IMR-90 (cell line): ENCODE measurements around the gene RALGPS1. TPM values are rescaled to one million over a fixed set of nuclear protein-coding genes. Genes with fewer than 3 reads are reported as not detected.

Experiments
- ATAC-seq: fragments of 200-7000 bp; cut with Tn5 transposase; 2 replicates; pipeline ENCODE4 v1.9.1; 2020; ENCODE audit warnings: low read depth, mild to moderate bottlenecking, moderate library complexity
- BruUV-seq: library from RNA; stranded (reverse); fragments of 400-500 nt; replicated peaks from 2 replicates; lab custom pipeline; 2021; lab: Mats Ljungman, UMichigan
- CTCF ChIA-PET: fragments of 300-600 bp; formaldehyde crosslinking; extraction: SDS; loops from one replicate; lab custom pipeline; 2021; ENCODE audit warnings: antibody characterized with exemption; lab: Yijun Ruan, JAX
- POLR2A ChIA-PET: fragments of 300-600 bp; sonication (Branson Sonifier 250); formaldehyde crosslinking; loops from one replicate; lab custom pipeline; 2022; ENCODE audit warnings: antibody characterized with exemption; ENCODE audit not compliant: unreplicated experiment; lab: Charles Lee
- DNase-seq: peaks from one replicate; pipeline ENCODE4 v3.0.0; 2013
- H2AFZ ChIP-seq: replicated peaks from 2 replicates; pipeline ENCODE3; 2013; ENCODE audit warnings: low read length, mild to moderate bottlenecking; ENCODE audit not compliant: poor library complexity
- H2AK5ac ChIP-seq: 2 replicates; pipeline ENCODE4 v1.6.1; 2013; ENCODE audit warnings: low read depth, low read length, inconsistent platforms
- H2AK9ac ChIP-seq: replicated peaks from 2 replicates; pipeline ENCODE3; 2013; ENCODE audit warnings: mild to moderate bottlenecking, low read depth, low read length, moderate library complexity; ENCODE audit not compliant: poor library complexity
- H2BK120ac ChIP-seq: 2 replicates; pipeline ENCODE4 v1.6.1; 2013; ENCODE audit warnings: low read depth, low read length, inconsistent platforms
- H2BK15ac ChIP-seq: 3 replicates; pipeline ENCODE4 v1.6.1; 2013; ENCODE audit warnings: low read depth, low read length, inconsistent platforms
- H2BK20ac ChIP-seq: 2 replicates; pipeline ENCODE4 v1.6.1; 2013; ENCODE audit warnings: low read depth, mild to moderate bottlenecking, inconsistent platforms, low read length, moderate library complexity
- H2BK5ac ChIP-seq: 2 replicates; pipeline ENCODE4 v1.6.1; 2013; ENCODE audit warnings: mild to moderate bottlenecking, low read depth, low read length, inconsistent platforms; ENCODE audit not compliant: poor library complexity, severe bottlenecking
- H3K14ac ChIP-seq: replicated peaks from 2 replicates; pipeline ENCODE4 v1.6.1; 2013; ENCODE audit warnings: low read depth, low read length, inconsistent platforms
- H3K18ac ChIP-seq: 2 replicates; pipeline ENCODE4 v1.6.1; 2013; ENCODE audit warnings: low read depth, low read length, control low read depth
- H3K23ac ChIP-seq: 2 replicates; pipeline ENCODE4 v1.6.1; 2013; ENCODE audit warnings: low read depth, low read length, inconsistent platforms
- H3K27ac ChIP-seq: 2 replicates; pipeline ENCODE4 v1.5.1; 2013; ENCODE audit warnings: mild to moderate bottlenecking, control low read depth, low read length; ENCODE audit not compliant: insufficient read depth
- H3K27me3 ChIP-seq: 2 replicates; pipeline ENCODE4 v1.6.1; 2013; ENCODE audit warnings: low read length; ENCODE audit not compliant: control insufficient read depth, insufficient read depth
- H3K36me3 ChIP-seq: 2 replicates; pipeline ENCODE4 v1.6.1; 2013; ENCODE audit warnings: low read length, mixed read lengths; ENCODE audit not compliant: control insufficient read depth, insufficient read depth
- H3K4ac ChIP-seq: 2 replicates; pipeline ENCODE4 v1.6.1; 2013; ENCODE audit warnings: low read depth, low read length, inconsistent platforms
- H3K4me1 ChIP-seq: 2 replicates; pipeline ENCODE4 v1.6.1; 2013; ENCODE audit warnings: low read length, mixed read lengths; ENCODE audit not compliant: control insufficient read depth, insufficient read depth
- H3K4me2 ChIP-seq: 2 replicates; pipeline ENCODE4 v1.6.1; 2013; ENCODE audit warnings: low read depth, mild to moderate bottlenecking, control low read depth, low read length, moderate library complexity
- H3K4me3 ChIP-seq: 2 replicates; pipeline ENCODE4 v1.5.1; 2013; ENCODE audit warnings: low read depth, mild to moderate bottlenecking, control low read depth, low read length, moderate library complexity; ENCODE audit not compliant: insufficient read depth
- H3K56ac ChIP-seq: 2 replicates; pipeline ENCODE4 v1.6.1; 2013; ENCODE audit warnings: low read length, inconsistent platforms; ENCODE audit not compliant: insufficient read depth; ENCODE audit errors: extremely low read depth
- H3K79me1 ChIP-seq, 2 experiments: 2 replicates each; pipeline ENCODE4 v1.6.1; 2013; ENCODE audit warnings: low read length in 2 of 2, inconsistent platforms in 1 of 2, low read depth in 1 of 2
- H3K9ac ChIP-seq: 2 replicates; pipeline ENCODE4 v1.6.1; 2013; ENCODE audit warnings: low read depth, low read length, control low read depth
- H3K9me1 ChIP-seq: 2 replicates; pipeline ENCODE4 v1.6.1; 2013; ENCODE audit warnings: low read length, inconsistent platforms; ENCODE audit not compliant: insufficient read depth
- H3K9me3 ChIP-seq: 2 replicates; pipeline ENCODE4 v1.6.1; 2013; ENCODE audit warnings: low read length; ENCODE audit not compliant: control insufficient read depth, insufficient read depth
- H4K20me1 ChIP-seq: 2 replicates; pipeline ENCODE4 v1.6.1; 2013; ENCODE audit warnings: low read length, inconsistent platforms; ENCODE audit not compliant: insufficient read depth
- H4K5ac ChIP-seq: 2 replicates; pipeline ENCODE4 v1.6.1; 2013; ENCODE audit warnings: mild to moderate bottlenecking, low read depth, low read length, control low read depth
- H4K8ac ChIP-seq, 2 experiments: 2 replicates each; pipeline ENCODE4 v1.6.1; 2013; ENCODE audit warnings: low read depth in 2 of 2, low read length in 2 of 2, control low read depth in 1 of 2, inconsistent platforms in 1 of 2
- H4K91ac ChIP-seq: 2 replicates; pipeline ENCODE4 v1.6.1; 2013; ENCODE audit warnings: low read depth, low read length, inconsistent platforms; ENCODE audit not compliant: insufficient read depth
- BHLHE40 ChIP-seq: fragments of 150-350 bp; IDR thresholded peaks from 2 replicates; pipeline ENCODE4 v1.6.1; 2016; ENCODE audit warnings: mild to moderate bottlenecking, low read depth, low read length
- CEBPB ChIP-seq: IDR thresholded peaks from 2 replicates; pipeline ENCODE4 v1.6.1; 2012; ENCODE audit warnings: low read depth, low read length, improper control_type of control experiment
- CHD1 ChIP-seq: IDR thresholded peaks from 2 replicates; pipeline ENCODE4 v1.6.1; 2012; ENCODE audit warnings: low read depth, low read length, improper control_type of control experiment
- MAFK ChIP-seq: IDR thresholded peaks from 2 replicates; pipeline ENCODE4 v1.6.1; 2012; ENCODE audit warnings: low read depth, low read length, improper control_type of control experiment
- MAZ ChIP-seq: IDR thresholded peaks from 2 replicates; pipeline ENCODE4 v1.6.1; 2012; ENCODE audit warnings: low read depth, mild to moderate bottlenecking, low read length, improper control_type of control experiment, moderate library complexity, borderline replicate concordance
- POLR2A ChIP-seq: IDR thresholded peaks from 2 replicates; pipeline ENCODE4 v1.6.1; 2012; ENCODE audit warnings: mild to moderate bottlenecking, low read depth, low read length
- RCOR1 ChIP-seq: IDR thresholded peaks from 2 replicates; pipeline ENCODE4 v1.6.1; 2012; ENCODE audit warnings: mild to moderate bottlenecking, low read length, improper control_type of control experiment; ENCODE audit not compliant: insufficient replicate concordance
- WGBS, 2 experiments: methylation state at CpG; one replicate each; pipeline versions ENCODE4 v1.1.5 to v1.1.7; 2013; ENCODE audit warnings: missing lambda C conversion rate in 2 of 2; ENCODE audit not compliant: insufficient read length in 1 of 2; ENCODE audit errors: extremely low coverage in 2 of 2; 5-methylcytosine and 5-hydroxymethylcytosine counted together
- dilution Hi-C: fragments of 300-500 bp; cut with HindIII; formaldehyde crosslinking; loops from one replicate; pipeline ENCODE4 v1.14.3; 2018; ENCODE audit warnings: low sequenced_read_pairs; ENCODE audit not compliant: unreplicated experiment
- in situ Hi-C: fragments of 300-500 bp; cut with MboI; formaldehyde crosslinking; loops from 3 replicates; pipeline ENCODE4 v1.14.3; 2019; ENCODE audit warnings: low sequenced_read_pairs, inconsistent platforms, mixed read lengths
- intact Hi-C: fragments of 100-400 bp; cut with micrococcal nuclease; formaldehyde crosslinking; loops from 2 replicates; pipeline ENCODE4 v1.10.0; 2022
- polyA plus RNA-seq, 3 experiments: library from polyadenylated mRNA; depleted of rRNA; stranded (reverse); fragments of >200 nt; gene quantifications; 2 replicates each; pipeline ENCODE4 v1.2.3, GENCODE V29; 2012; ENCODE audit warnings: low replicate concordance in 1 of 3
- total RNA-seq: library from RNA; depleted of rRNA; stranded (reverse); fragments of >200 nt; gene quantifications from 2 replicates; pipeline ENCODE4 v1.2.3, GENCODE V29; 2012
- TF ChIP-seq, protein P1 (sequence below): fragments of 150-350 bp; IDR thresholded peaks from 2 replicates; pipeline ENCODE4 v1.6.1; 2017; ENCODE audit warnings: mild to moderate bottlenecking, antibody characterized with exemption, low read length, low read depth

The RALGPS1 gene
- total and polyA plus RNA-seq, 2 of the 4 experiments (the other 2 are of a cell fraction), result 0.90 to 2.8 TPM

DNA sequence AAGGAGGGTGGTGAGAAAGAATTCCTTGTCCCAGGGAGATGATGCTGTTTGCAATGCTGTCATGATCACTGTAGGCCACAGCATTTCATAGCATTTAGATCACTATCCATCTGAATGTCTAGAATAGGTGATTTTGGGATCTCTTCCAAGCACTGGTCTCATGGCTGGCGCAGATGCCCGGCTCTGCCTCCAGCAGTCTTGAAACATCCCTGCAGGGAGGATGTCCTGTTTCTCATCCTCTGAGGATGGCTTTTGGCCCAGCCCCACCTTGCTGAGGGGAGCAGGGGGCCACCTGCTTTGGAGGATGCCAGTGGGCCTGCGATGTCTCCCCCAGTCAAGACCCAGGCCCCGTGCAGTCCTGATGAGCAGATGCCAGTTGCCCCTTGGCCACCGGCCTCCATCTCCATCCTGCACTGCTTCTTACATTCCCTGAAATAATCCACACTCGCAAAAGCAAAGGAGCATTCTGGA lies 286.5 kb downstream of the RALGPS1 start:
- H2AK9ac ChIP-seq, result no peak overlapping the region
- ATAC-seq, result no peak
- H4K5ac ChIP-seq, result no peak overlapping the region
- no TSS peak for BruUV-seq
- no peaks in the 10 kb centered on the region for H3K79me1 ChIP-seq
- no peaks in the 10 kb centered on the region for H4K20me1 ChIP-seq
- no peak overlapping the region for H4K8ac ChIP-seq
- H3K9me1 ChIP-seq, result peaks cover 3% of the 10 kb centered on the region; the same call in 1 of the 2 replicates
- H3K27me3 ChIP-seq, result no peaks in the 10 kb centered on the region
- no peak overlapping the region for H3K4ac ChIP-seq
- H3K23ac ChIP-seq, result no peak overlapping the region; the same call in 1 of the 2 replicates
- H4K91ac ChIP-seq, result no peak overlapping the region
- no peak overlapping the region for H3K27ac ChIP-seq
- no peak overlapping the region for H3K4me3 ChIP-seq
- H2BK20ac ChIP-seq, result no peak overlapping the region
- WGBS, 2 experiments, result no CpG with 5 or more reads among the region's 6 CpGs
- in situ Hi-C loops (no loop called here), dilution Hi-C loops (no loop called here), intact Hi-C loops (loop anchor here (10.0 kb wide), 1 partner anchor 724 kb away; no protein-coding TSS in a partner anchor)
- no peak overlapping the region for H2AFZ ChIP-seq
- H2BK120ac ChIP-seq, result no peak overlapping the region
- DNase-seq, result peak; percentile 29
- H2AK5ac ChIP-seq, result no peak overlapping the region
- TF ChIP-seq RCOR1 (no peak), POLR2A (no peak), BHLHE40 (no peak), MAZ (no peak), CEBPB (no peak), MAFK (no peak), CHD1 (no peak)
- TF ChIP-seq, protein P1, sequence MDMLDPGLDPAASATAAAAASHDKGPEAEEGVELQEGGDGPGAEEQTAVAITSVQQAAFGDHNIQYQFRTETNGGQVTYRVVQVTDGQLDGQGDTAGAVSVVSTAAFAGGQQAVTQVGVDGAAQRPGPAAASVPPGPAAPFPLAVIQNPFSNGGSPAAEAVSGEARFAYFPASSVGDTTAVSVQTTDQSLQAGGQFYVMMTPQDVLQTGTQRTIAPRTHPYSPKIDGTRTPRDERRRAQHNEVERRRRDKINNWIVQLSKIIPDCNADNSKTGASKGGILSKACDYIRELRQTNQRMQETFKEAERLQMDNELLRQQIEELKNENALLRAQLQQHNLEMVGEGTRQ, result no peak
- no peaks in the 10 kb centered on the region for H3K36me3 ChIP-seq
- no peak overlapping the region for H3K18ac ChIP-seq
- H2BK5ac ChIP-seq, result no peak overlapping the region
- POLR2A ChIA-PET, result no interaction called here
- no peak overlapping the region for H3K56ac ChIP-seq
- no peak overlapping the region for H3K9ac ChIP-seq
- no peak overlapping the region for H3K4me2 ChIP-seq
- CTCF ChIA-PET, result interaction anchor here (0.9 to 4.4 kb wide), 2 partner anchors 147 to 260 kb away, joined by 4 to 27 read pairs; no protein-coding TSS in a partner anchor
- H3K9me3 ChIP-seq, result no peaks in the 10 kb centered on the region
- H3K4me1 ChIP-seq, result peaks cover 15% of the 10 kb centered on the region; the same call in 1 of the 2 replicates
- H2BK15ac ChIP-seq, result no peak overlapping the region
- H3K14ac ChIP-seq, result no peak overlapping the region
